H9 (cell line): ENCODE results near the gene SRGAP1. TPM values are rescaled to one million over a fixed set of nuclear protein-coding genes. Genes with fewer than 3 reads are reported as not detected.

Source experiments
- DNase-seq: peaks from one replicate; pipeline ENCODE4 v3.0.0-alpha.2; 2017
- H2AFZ ChIP-seq: one replicate; pipeline ENCODE4 v1.6.1; 2013; ENCODE audit warnings: mild to moderate bottlenecking, low read length, control low read depth, moderate library complexity
- H2AK5ac ChIP-seq: 2 replicates; pipeline ENCODE4 v1.6.1; 2013; ENCODE audit warnings: low read length, control low read depth, mixed read lengths; ENCODE audit not compliant: insufficient read length
- H2BK120ac ChIP-seq: one replicate; pipeline ENCODE4 v1.6.1; 2013; ENCODE audit warnings: low read depth, mild to moderate bottlenecking, low read length, control low read depth, inconsistent platforms; ENCODE audit not compliant: poor library complexity, severe bottlenecking
- H2BK12ac ChIP-seq: 2 replicates; pipeline ENCODE4 v1.6.1; 2013; ENCODE audit warnings: low read length, control low read depth, mixed read lengths, low read depth; ENCODE audit not compliant: insufficient read length
- H2BK15ac ChIP-seq: 2 replicates; pipeline ENCODE4 v1.6.1; 2013; ENCODE audit warnings: low read depth, low read length, control low read depth
- H2BK20ac ChIP-seq: one replicate; pipeline ENCODE4 v1.6.1; 2013; ENCODE audit warnings: low read depth, mild to moderate bottlenecking, low read length, control low read depth, inconsistent platforms; ENCODE audit not compliant: poor library complexity, severe bottlenecking
- H2BK5ac ChIP-seq: 2 replicates; pipeline ENCODE4 v1.6.1; 2013; ENCODE audit warnings: low read length, control low read depth, mixed read lengths; ENCODE audit not compliant: insufficient read length
- H3K14ac ChIP-seq: 2 replicates; pipeline ENCODE4 v1.6.1; 2013; ENCODE audit warnings: low read length, control low read depth; ENCODE audit not compliant: insufficient read depth
- H3K18ac ChIP-seq: 2 replicates; pipeline ENCODE4 v1.6.1; 2013; ENCODE audit warnings: low read depth, mild to moderate bottlenecking, mixed read lengths, low read length, control low read depth; ENCODE audit not compliant: insufficient read length
- H3K23ac ChIP-seq: 2 replicates; pipeline ENCODE4 v1.6.1; 2013; ENCODE audit warnings: low read length, control low read depth, mixed read lengths, low read depth; ENCODE audit not compliant: insufficient read length
- H3K23me2 ChIP-seq: 2 replicates; pipeline ENCODE4 v1.6.1; 2013; ENCODE audit warnings: low read depth, mild to moderate bottlenecking, mixed read lengths, low read length, control low read depth; ENCODE audit not compliant: insufficient read length, poor library complexity, severe bottlenecking
- H3K27ac ChIP-seq: 2 replicates; pipeline ENCODE4 v1.5.1; 2013; ENCODE audit warnings: low read length, control low read depth, mixed read lengths, low read depth; ENCODE audit not compliant: insufficient read length
- H3K27me3 ChIP-seq: 2 replicates; pipeline ENCODE4 v1.6.1; 2013; ENCODE audit warnings: low read length, control low read depth, inconsistent platforms; ENCODE audit not compliant: insufficient read depth
- H3K4ac ChIP-seq: 2 replicates; pipeline ENCODE4 v1.6.1; 2013; ENCODE audit warnings: low read depth, mild to moderate bottlenecking, control low read depth, inconsistent platforms, low read length, moderate library complexity
- H3K4me1 ChIP-seq: 2 replicates; pipeline ENCODE4 v1.6.1; 2013; ENCODE audit warnings: low read length, control low read depth, inconsistent platforms; ENCODE audit not compliant: insufficient read depth
- H3K4me2 ChIP-seq: 2 replicates; pipeline ENCODE4 v1.6.1; 2013; ENCODE audit warnings: low read length, control low read depth, mixed read lengths; ENCODE audit not compliant: insufficient read length, insufficient read depth
- H3K56ac ChIP-seq: 2 replicates; pipeline ENCODE4 v1.6.1; 2013; ENCODE audit warnings: low read depth, mild to moderate bottlenecking, mixed read lengths, low read length, control low read depth; ENCODE audit not compliant: insufficient read length
- H3K79me1 ChIP-seq: 2 replicates; pipeline ENCODE4 v1.6.1; 2013; ENCODE audit warnings: low read depth, mild to moderate bottlenecking, moderate library complexity, low read length, control low read depth, inconsistent platforms; ENCODE audit not compliant: insufficient read depth, poor library complexity, severe bottlenecking
- H3K79me2 ChIP-seq: 2 replicates; pipeline ENCODE4 v1.6.1; 2013; ENCODE audit warnings: low read length, control low read depth, inconsistent platforms; ENCODE audit not compliant: insufficient read depth
- H3K9ac ChIP-seq: 2 replicates; pipeline ENCODE4 v1.6.1; 2013; ENCODE audit warnings: low read length, control low read depth, mixed read lengths; ENCODE audit not compliant: insufficient read length; ENCODE audit errors: extremely low read depth
- H3K9me3 ChIP-seq: one replicate; pipeline ENCODE4 v1.6.1; 2013; ENCODE audit warnings: low read depth, low read length, inconsistent platforms; ENCODE audit not compliant: control insufficient read depth
- H3T11ph ChIP-seq: one replicate; pipeline ENCODE4 v1.6.1; 2013; ENCODE audit warnings: mild to moderate bottlenecking, low read length, control low read depth, inconsistent platforms
- H4K20me1 ChIP-seq: one replicate; pipeline ENCODE4 v1.6.1; 2013; ENCODE audit not compliant: control insufficient read depth, insufficient read length, insufficient read depth
- H4K5ac ChIP-seq: 2 replicates; pipeline ENCODE4 v1.6.1; 2013; ENCODE audit warnings: low read depth, mild to moderate bottlenecking, mixed read lengths, low read length, control low read depth; ENCODE audit not compliant: insufficient read length
- H4K8ac ChIP-seq: replicated peaks from 2 replicates; pipeline ENCODE4 v1.6.1; 2013; ENCODE audit warnings: low read length, control low read depth, mixed read lengths, low read depth; ENCODE audit not compliant: insufficient read length
- H4K91ac ChIP-seq: 2 replicates; pipeline ENCODE4 v1.6.1; 2013; ENCODE audit warnings: low read depth, mild to moderate bottlenecking, moderate library complexity, mixed read lengths, low read length, control low read depth; ENCODE audit not compliant: insufficient read length
- H3K27ac Mint-ChIP-seq, 3 experiments: 2 replicates in 2 of 3; 3 replicates in 1 of 3; pipeline ENCODE4 v1.8.0; 2020 to 2021; ENCODE audit warnings: mixed read lengths in 3 of 3, mild to moderate bottlenecking in 1 of 3, moderate library complexity in 1 of 3
- H3K27me3 Mint-ChIP-seq: 2 replicates; pipeline ENCODE4 v1.8.0; 2021; ENCODE audit warnings: low read depth, mild to moderate bottlenecking, moderate library complexity, mixed read lengths
- H3K36me3 Mint-ChIP-seq, 3 experiments: 2 replicates in 2 of 3; 3 replicates in 1 of 3; pipeline ENCODE4 v1.8.0; 2020 to 2021; ENCODE audit warnings: low read depth in 3 of 3, mixed read lengths in 3 of 3; ENCODE audit not compliant: insufficient read depth in 1 of 3
- H3K4me1 Mint-ChIP-seq, 2 experiments: 2 replicates each; pipeline ENCODE4 v1.8.0; 2020; ENCODE audit warnings: mixed read lengths in 2 of 2
- H3K4me3 Mint-ChIP-seq, 2 experiments: 2 replicates in 1 of 2; 3 replicates in 1 of 2; pipeline ENCODE4 v1.8.0; 2020 to 2021; ENCODE audit warnings: mild to moderate bottlenecking in 2 of 2, mixed read lengths in 2 of 2, moderate library complexity in 1 of 2
- H3K9me3 Mint-ChIP-seq, 2 experiments: 2 replicates in 1 of 2; 3 replicates in 1 of 2; pipeline ENCODE4 v1.8.0; 2020; ENCODE audit warnings: mild to moderate bottlenecking in 2 of 2, mixed read lengths in 2 of 2, moderate library complexity in 1 of 2
- CTCF ChIP-seq: fragments of 200-600 bp; sonication (generic); conservative IDR thresholded peaks from 3 replicates; pipeline ENCODE4 v1.8.0; 2021; ENCODE audit warnings: antibody characterized with exemption, mild to moderate bottlenecking
- WGBS: extraction: QIAGEN DNeasy Blood & Tissue Kit; methylation state at CpG from one replicate; pipeline ENCODE4 v1.1.7; 2013; ENCODE audit warnings: missing lambda C conversion rate, low lambda C conversion rate, mixed read lengths; ENCODE audit not compliant: insufficient read length; ENCODE audit errors: extremely low coverage; 5-methylcytosine and 5-hydroxymethylcytosine counted together
- total RNA-seq: library from RNA; stranded (reverse); gene quantifications from 2 replicates; pipeline ENCODE4 v1.2.1, GENCODE V29; 2021

The SRGAP1 gene
- total RNA-seq, 1 experiment from 2014 or later: 4.8 TPM

GRCh38 chr12:64065881-64066451 is 221.5 kb downstream of the SRGAP1 start:
- Histone ChIP-seq H3K56ac (no peak overlapping the region), H4K5ac (no peak overlapping the region), H3K27me3 (no peaks in the 10 kb centered on the region), H2BK12ac (no peak overlapping the region), H3K9me3 (no peaks in the 10 kb centered on the region), H3K27ac (no peak overlapping the region), H2AFZ (no peak overlapping the region), H4K20me1 (no peaks in the 10 kb centered on the region), H3K14ac (no peak overlapping the region), H3K23me2 (no peaks in the 10 kb centered on the region), H3K4me1 (no peaks in the 10 kb centered on the region), H2BK15ac (no peak overlapping the region), H3K23ac (no peak overlapping the region), H2BK5ac (no peak overlapping the region), H4K91ac (no peak overlapping the region), H3K79me2 (no peaks in the 10 kb centered on the region), H3K9ac (no peak overlapping the region), H2BK120ac (no peak overlapping the region), H3T11ph (no peak overlapping the region), H2BK20ac (no peak overlapping the region), H3K4me2 (no peak overlapping the region), H2AK5ac (no peak overlapping the region), H3K79me1 (no peaks in the 10 kb centered on the region), H3K4ac (no peak overlapping the region), H4K8ac (no peak overlapping the region), H3K18ac (no peak overlapping the region)
- no peak for TF ChIP-seq CTCF
- Mint-ChIP-seq H3K36me3 (no peaks in the 10 kb centered on the region; a peak in 2 of 7 replicates), H3K27me3 (no peaks in the 10 kb centered on the region), H3K4me1 (no peaks in the 10 kb centered on the region), H3K4me3 (no peak overlapping the region), H3K9me3 (no peaks in the 10 kb centered on the region), H3K27ac (no peak overlapping the region)
- whole genome bisulfite sequencing: no CpG with 5 or more reads among the region's 2 CpGs
- no peak for DNase-seq
